ENCODE data around the gene DSTN. TPM values are rescaled to one million over a fixed set of nuclear protein-coding genes. Genes with fewer than 3 reads are reported as not detected.

DSTN gene
- polyA plus RNA-seq, 4 donors, result 145 to 360 (median 185) TPM

DNA sequence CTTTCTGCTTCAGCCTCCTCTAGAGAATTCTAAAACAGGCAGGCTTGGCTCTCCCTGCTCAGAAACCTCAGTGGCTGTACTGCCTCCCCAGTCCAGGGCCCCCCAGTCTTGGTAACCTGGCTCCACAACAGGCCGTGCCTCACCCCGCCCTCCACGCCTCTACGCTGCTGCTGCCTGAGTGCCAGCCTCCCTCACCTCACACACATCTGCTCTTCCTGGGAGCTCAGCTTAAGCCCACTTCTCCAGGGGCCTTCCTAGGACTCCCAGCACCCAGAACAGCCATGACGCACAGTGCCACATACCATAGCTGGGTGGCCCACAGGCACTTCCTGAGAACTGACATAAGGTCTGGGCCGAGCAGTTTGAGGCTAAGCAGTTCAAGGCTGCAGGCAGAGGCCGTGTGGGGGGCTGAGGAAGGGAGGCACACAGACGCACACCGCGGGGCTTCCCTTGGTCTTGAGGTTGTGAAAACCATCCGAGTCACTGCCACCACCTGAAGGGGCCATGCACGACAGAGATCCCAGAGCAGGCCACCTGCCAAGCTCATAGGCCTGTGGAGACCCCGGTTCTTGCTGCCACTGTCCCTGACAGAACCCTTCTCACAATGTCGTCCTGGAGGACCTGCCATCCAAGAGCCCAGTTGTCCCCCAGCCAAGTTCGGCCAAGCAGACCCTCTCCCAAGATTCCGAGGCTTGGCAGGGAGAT lies 42.6 kb downstream of the DSTN start:
- Histone ChIP-seq H3K36me3 (ENCODE audit: control insufficient read depth in 3 of 3, insufficient read depth in 2 of 3, low read depth in 1 of 3, low read length in 3 of 3) (peaks cover 5 to 81% (median 8%) of the 10 kb centered on the region in 3 donors), H3K4me3 (ENCODE audit: low read depth in 1 of 3, low read length in 3 of 3) (no peak overlapping the region), H3K4me1 (ENCODE audit: control insufficient read depth in 3 of 3, insufficient read depth in 2 of 3, low read depth in 1 of 3, low read length in 2 of 3) (peaks cover 0 to 41% (median 2%) of the 10 kb centered on the region in 3 donors), H3K27ac (ENCODE audit: low read depth in 1 of 3, low read length in 2 of 3) (peak overlapping the region; percentile 29 to 69 (median 59)), H3K27me3 (ENCODE audit: control insufficient read depth in 3 of 3, insufficient read depth in 3 of 3, low read length in 3 of 3) (no peaks in the 10 kb centered on the region), H3K9me3 (ENCODE audit: control insufficient read depth in 2 of 2, insufficient read depth in 1 of 2, low read depth in 1 of 2, low read length in 1 of 2) (no peaks in the 10 kb centered on the region)
- DNase-seq, result peak; percentile 40 to 42
- WGBS, 3 donors, result 43 to 57% (median 52%) methylated on average over 16 of the region's 16 CpGs
- FAIRE-seq, result no peak

DNA sequence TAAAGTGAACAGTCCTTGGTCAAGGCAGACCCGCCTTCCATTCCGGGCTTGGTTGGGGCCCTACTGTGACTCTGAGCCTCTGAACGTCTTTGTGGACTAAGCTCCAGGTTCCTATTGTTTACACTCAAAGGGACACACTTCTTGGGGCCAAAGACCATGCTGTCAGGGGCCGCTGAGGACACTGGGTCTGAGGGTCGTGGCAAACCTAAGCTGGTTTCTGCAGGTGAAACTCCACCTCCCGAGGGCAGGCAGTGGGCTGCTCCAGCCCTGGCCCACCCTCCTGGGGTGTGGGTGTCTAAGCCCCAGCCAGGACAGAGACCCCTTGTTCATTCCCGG lies 43.1 kb downstream of the DSTN start:
- DNase-seq, result peak in 1 of 2 donors; percentile 54
- no peak overlapping the region for H3K4me3 ChIP-seq (ENCODE audit: low read depth in 1 of 3, low read length in 3 of 3)
- no peaks in the 10 kb centered on the region for H3K9me3 ChIP-seq (ENCODE audit: control insufficient read depth in 2 of 2, insufficient read depth in 1 of 2, low read depth in 1 of 2, low read length in 1 of 2)
- H3K27me3 ChIP-seq (ENCODE audit: control insufficient read depth in 3 of 3, insufficient read depth in 3 of 3, low read length in 3 of 3), result no peaks in the 10 kb centered on the region
- peaks cover 0 to 41% (median 2%) of the 10 kb centered on the region in 3 donors for H3K4me1 ChIP-seq (ENCODE audit: control insufficient read depth in 3 of 3, insufficient read depth in 2 of 3, low read depth in 1 of 3, low read length in 2 of 3)
- H3K27ac ChIP-seq (ENCODE audit: low read depth in 1 of 3, low read length in 2 of 3), result peak overlapping the region in 2 of 3 donors; percentile 29 to 59
- WGBS, 3 donors, result 47 to 72% (median 53%) methylated on average over 7 of the region's 7 CpGs
- no peak for FAIRE-seq
- peaks cover 5 to 86% (median 8%) of the 10 kb centered on the region in 3 donors for H3K36me3 ChIP-seq (ENCODE audit: control insufficient read depth in 3 of 3, insufficient read depth in 2 of 3, low read depth in 1 of 3, low read length in 3 of 3)

DNA sequence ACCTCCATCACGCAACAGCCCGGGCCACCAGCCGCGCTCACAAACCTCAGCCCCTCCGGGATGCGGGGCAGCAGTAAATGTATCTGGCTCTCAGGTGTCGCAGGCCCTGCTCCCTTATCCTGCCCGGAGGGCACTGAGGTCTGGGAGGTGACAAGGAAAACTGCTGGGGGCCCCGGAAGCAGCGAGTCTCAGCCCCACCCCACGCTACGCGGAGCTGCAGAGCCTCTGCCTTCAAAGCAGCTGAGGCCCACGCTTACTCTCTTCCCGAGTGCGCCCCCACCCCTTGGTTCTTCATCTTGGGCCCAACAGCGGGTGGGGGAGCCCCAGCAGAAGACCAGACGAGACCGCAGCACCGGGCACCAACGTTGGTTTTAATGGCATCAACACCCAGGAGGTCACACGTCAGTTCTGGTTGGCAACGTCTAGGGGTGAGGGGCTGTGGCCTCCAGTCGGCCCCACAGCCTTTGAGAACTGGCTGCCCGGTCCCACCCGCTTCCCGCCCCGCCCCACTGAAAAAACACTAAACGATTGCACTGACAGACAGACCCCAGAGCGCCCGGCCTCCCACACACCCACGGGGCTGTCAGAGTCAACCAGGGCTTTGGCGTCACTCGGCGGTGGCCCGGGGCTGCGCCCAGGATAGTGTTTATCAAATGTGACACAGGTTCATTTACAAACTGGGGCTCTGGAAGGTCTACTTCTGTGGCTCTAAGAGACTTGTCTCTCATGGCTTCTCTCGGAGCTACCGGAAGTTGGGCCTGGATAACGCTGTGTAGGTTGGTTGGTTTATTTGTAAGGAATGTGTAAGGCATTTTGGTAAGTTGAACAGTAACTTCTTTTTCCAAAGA lies 43.7 kb downstream of the DSTN start:
- Histone ChIP-seq H3K27ac (ENCODE audit: low read depth in 1 of 3, low read length in 2 of 3) (peak overlapping the region in 2 of 3 donors; percentile 14 to 59), H3K9me3 (ENCODE audit: control insufficient read depth in 2 of 2, insufficient read depth in 1 of 2, low read depth in 1 of 2, low read length in 1 of 2) (no peaks in the 10 kb centered on the region), H3K4me1 (ENCODE audit: control insufficient read depth in 3 of 3, insufficient read depth in 2 of 3, low read depth in 1 of 3, low read length in 2 of 3) (peaks cover 0 to 41% (median 2%) of the 10 kb centered on the region in 3 donors), H3K36me3 (ENCODE audit: control insufficient read depth in 3 of 3, insufficient read depth in 2 of 3, low read depth in 1 of 3, low read length in 3 of 3) (peaks cover 10 to 89% (median 11%) of the 10 kb centered on the region in 3 donors), H3K27me3 (ENCODE audit: control insufficient read depth in 3 of 3, insufficient read depth in 3 of 3, low read length in 3 of 3) (no peaks in the 10 kb centered on the region), H3K4me3 (ENCODE audit: low read depth in 1 of 3, low read length in 3 of 3) (no peak overlapping the region)
- peak in 1 of 2 donors; percentile 37 for DNase-seq
- WGBS, 3 donors, result 69 to 74% (median 73%) methylated on average over 40 of the region's 40 CpGs
- no peak for FAIRE-seq

DNA sequence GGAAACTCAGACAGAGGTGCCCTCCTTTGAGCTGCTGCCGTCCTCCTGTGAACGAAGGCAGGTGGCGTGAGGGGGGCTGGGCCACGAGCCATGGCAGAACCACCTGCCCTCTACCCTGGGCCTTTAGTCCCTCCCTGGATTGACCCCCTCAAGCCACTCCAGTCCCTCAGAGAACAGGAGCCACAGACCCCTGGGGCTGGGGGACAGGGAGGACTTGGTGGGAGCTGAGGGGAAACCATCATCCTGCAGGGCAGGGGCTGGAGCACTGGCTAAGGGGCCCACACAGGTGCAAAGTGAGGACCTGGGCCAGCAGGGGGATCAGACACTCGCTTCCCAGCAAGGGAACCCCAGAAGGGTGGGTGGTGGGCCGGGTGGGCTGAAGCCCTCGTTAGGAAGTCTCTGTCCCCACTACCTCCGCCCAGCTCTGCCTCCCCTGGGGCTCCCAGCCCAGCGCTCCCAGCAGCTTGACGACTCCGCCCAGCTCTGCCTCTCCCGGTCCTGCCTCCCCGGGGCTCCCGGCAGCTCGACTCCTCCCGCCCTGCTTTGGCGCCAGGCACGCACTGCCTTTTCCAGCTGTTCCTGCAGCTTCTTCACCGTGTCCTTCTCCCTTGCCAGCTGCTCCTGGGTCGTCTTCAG lies 44.4 kb downstream of the DSTN start:
- Histone ChIP-seq H3K4me1 (ENCODE audit: control insufficient read depth in 3 of 3, insufficient read depth in 2 of 3, low read depth in 1 of 3, low read length in 2 of 3) (peaks cover 0 to 41% (median 2%) of the 10 kb centered on the region in 3 donors), H3K36me3 (ENCODE audit: control insufficient read depth in 3 of 3, insufficient read depth in 2 of 3, low read depth in 1 of 3, low read length in 3 of 3) (peaks cover 11 to 93% (median 14%) of the 10 kb centered on the region in 3 donors), H3K9me3 (ENCODE audit: control insufficient read depth in 2 of 2, insufficient read depth in 1 of 2, low read depth in 1 of 2, low read length in 1 of 2) (no peaks in the 10 kb centered on the region), H3K27me3 (ENCODE audit: control insufficient read depth in 3 of 3, insufficient read depth in 3 of 3, low read length in 3 of 3) (no peaks in the 10 kb centered on the region), H3K27ac (ENCODE audit: low read depth in 1 of 3, low read length in 2 of 3) (peak overlapping the region in 2 of 3 donors; percentile 26 to 63), H3K4me3 (ENCODE audit: low read depth in 1 of 3, low read length in 3 of 3) (no peak overlapping the region)
- no peak for FAIRE-seq
- peak; percentile 52 to 71 for DNase-seq
- WGBS, 3 donors, result 27 to 51% (median 50%) methylated on average over 20 of the region's 20 CpGs

DNA sequence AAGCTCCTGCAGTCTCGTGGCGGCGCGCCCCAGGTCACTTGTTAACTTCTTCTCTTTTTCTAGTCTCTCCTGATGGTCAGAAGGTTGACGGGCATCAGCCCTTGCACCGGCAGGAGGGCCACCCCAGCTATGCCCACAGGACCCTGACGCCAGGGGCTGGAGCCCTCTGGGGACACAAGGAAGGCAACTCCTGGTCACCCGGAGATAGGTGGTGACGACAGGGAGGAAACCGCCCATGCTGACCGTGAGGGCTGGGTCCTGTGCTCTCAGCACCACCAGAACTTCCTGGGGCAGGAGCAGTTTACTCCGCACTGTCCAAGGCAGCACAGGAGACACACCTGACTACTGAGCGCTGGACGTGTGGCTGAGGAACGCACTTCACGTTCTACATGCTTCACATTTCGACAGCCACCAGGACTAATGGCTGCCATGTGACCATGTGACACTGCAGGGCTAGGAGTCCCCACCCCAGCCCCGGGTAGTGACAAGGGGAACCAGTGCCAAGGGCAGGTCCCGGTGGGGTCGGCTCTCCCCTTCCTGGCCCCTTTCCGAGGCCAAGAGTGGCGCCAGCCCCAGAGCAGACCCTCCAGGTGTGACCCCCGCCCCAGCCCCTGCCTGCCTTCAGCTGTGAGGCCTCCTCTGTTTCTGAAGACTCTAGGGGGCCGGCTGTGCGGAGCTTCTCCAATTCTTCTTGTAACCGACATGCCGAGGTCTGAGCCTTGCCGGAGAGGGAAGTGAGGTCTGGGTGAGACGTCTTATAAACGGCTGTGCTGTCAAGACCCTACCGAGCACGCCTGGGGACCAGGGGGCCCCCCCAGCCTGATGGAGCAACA lies 45.2 kb downstream of the DSTN start:
- Histone ChIP-seq H3K4me3 (ENCODE audit: low read depth in 1 of 3, low read length in 3 of 3) (no peak overlapping the region), H3K4me1 (ENCODE audit: control insufficient read depth in 3 of 3, insufficient read depth in 2 of 3, low read depth in 1 of 3, low read length in 2 of 3) (peaks cover 0 to 41% (median 2%) of the 10 kb centered on the region in 3 donors), H3K27me3 (ENCODE audit: control insufficient read depth in 3 of 3, insufficient read depth in 3 of 3, low read length in 3 of 3) (no peaks in the 10 kb centered on the region), H3K36me3 (ENCODE audit: control insufficient read depth in 3 of 3, insufficient read depth in 2 of 3, low read depth in 1 of 3, low read length in 3 of 3) (peaks cover 14 to 97% (median 15%) of the 10 kb centered on the region in 3 donors), H3K27ac (ENCODE audit: low read depth in 1 of 3, low read length in 2 of 3) (peak overlapping the region in 2 of 3 donors; percentile 26 to 63), H3K9me3 (ENCODE audit: control insufficient read depth in 2 of 2, insufficient read depth in 1 of 2, low read depth in 1 of 2, low read length in 1 of 2) (no peaks in the 10 kb centered on the region)
- 62 to 75% (median 71%) methylated on average over 27 to 32 of the region's 32 CpGs for WGBS, 3 donors
- DNase-seq (peak in 1 of 2 donors; percentile 36), FAIRE-seq (no peak)

GRCh38 chr20:17615645-17616479 lies 46.0 kb downstream of the DSTN start:
- Histone ChIP-seq H3K36me3 (ENCODE audit: control insufficient read depth in 3 of 3, insufficient read depth in 2 of 3, low read depth in 1 of 3, low read length in 3 of 3) (peaks cover 14 to 100% (median 21%) of the 10 kb centered on the region in 3 donors), H3K4me3 (ENCODE audit: low read depth in 1 of 3, low read length in 3 of 3) (no peak overlapping the region), H3K9me3 (ENCODE audit: control insufficient read depth in 2 of 2, insufficient read depth in 1 of 2, low read depth in 1 of 2, low read length in 1 of 2) (no peaks in the 10 kb centered on the region), H3K27me3 (ENCODE audit: control insufficient read depth in 3 of 3, insufficient read depth in 3 of 3, low read length in 3 of 3) (no peaks in the 10 kb centered on the region), H3K27ac (ENCODE audit: low read depth in 1 of 3, low read length in 2 of 3) (no peak overlapping the region), H3K4me1 (ENCODE audit: control insufficient read depth in 3 of 3, insufficient read depth in 2 of 3, low read depth in 1 of 3, low read length in 2 of 3) (peaks cover 0 to 41% (median 2%) of the 10 kb centered on the region in 3 donors)
- FAIRE-seq (no peak), DNase-seq (no peak)
- 67 to 73% (median 70%) methylated on average over 22 of the region's 22 CpGs for WGBS, 3 donors

DNA sequence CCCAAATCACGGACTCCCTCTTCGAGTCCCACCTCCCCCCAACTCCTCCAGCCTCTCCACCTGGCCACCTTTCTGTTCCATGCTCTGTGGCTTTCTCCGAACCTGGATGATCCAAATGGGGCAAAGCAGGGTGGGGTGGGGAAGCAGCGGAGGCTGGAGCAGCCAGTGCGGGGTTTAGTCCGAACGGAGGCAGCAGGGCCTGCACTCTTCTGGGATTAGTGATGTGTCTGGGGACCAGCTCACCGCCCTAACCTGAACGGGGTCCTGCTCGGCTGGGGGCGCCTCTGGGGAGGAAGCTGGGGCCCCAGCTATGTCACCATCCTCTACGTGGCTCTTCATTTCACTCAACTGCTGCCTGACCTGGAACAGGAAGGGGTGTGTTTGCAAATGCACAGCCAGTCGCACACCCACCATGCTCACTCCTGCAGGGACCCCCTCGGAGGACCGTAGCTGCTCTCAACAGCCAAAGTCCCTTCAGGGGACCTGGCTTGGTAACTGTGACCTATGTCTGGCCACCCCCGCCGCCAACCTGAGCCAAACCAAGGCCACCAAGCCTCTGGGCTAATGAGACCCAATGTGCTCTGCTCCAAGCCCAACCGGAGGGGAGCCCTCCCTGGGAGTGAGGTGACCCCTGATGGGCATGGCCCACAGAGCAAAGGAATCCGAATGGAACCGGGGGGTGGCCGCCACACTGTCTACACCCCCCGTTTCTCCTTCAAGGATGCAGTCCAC lies 46.8 kb downstream of the DSTN start:
- H3K27ac ChIP-seq (ENCODE audit: low read depth in 1 of 3, low read length in 2 of 3), result no peak overlapping the region
- FAIRE-seq, result no peak

More for the DNA sequence above, 46.8 kb downstream of the DSTN start:
- H3K9me3 ChIP-seq (ENCODE audit: control insufficient read depth in 2 of 2, insufficient read depth in 1 of 2, low read depth in 1 of 2, low read length in 1 of 2), result no peaks in the 10 kb centered on the region
- DNase-seq, result no peak
- H3K4me1 ChIP-seq (ENCODE audit: control insufficient read depth in 3 of 3, insufficient read depth in 2 of 3, low read depth in 1 of 3, low read length in 2 of 3), result peaks cover 0 to 40% (median 0%) of the 10 kb centered on the region in 3 donors
- no peaks in the 10 kb centered on the region for H3K27me3 ChIP-seq (ENCODE audit: control insufficient read depth in 3 of 3, insufficient read depth in 3 of 3, low read length in 3 of 3)
- H3K4me3 ChIP-seq (ENCODE audit: low read depth in 1 of 3, low read length in 3 of 3), result no peak overlapping the region
- peaks cover 21 to 100% (median 24%) of the 10 kb centered on the region in 3 donors for H3K36me3 ChIP-seq (ENCODE audit: control insufficient read depth in 3 of 3, insufficient read depth in 2 of 3, low read depth in 1 of 3, low read length in 3 of 3)
- WGBS, 3 donors, result 78 to 89% (median 87%) methylated on average over 22 of the region's 22 CpGs
